A549 (cell line): ENCODE measurements around the gene FBXO28.

ENCODE experiments used
- CEBPB ChIP-seq, 2 experiments: fragments of >200 bp in 1 of 2; sonication (Bioruptor Twin) in 1 of 2; formaldehyde crosslinking in 1 of 2; IDR thresholded peaks; 2 replicates each; pipeline ENCODE4 v1.6.1; 2012 to 2016
- CTCF ChIP-seq: fragments of >200 bp; sonication (Bioruptor Twin); formaldehyde crosslinking; IDR thresholded peaks from 3 replicates; pipeline ENCODE4 v1.5.1; 2016
- JUNB ChIP-seq: fragments of >200 bp; sonication (Bioruptor Twin); formaldehyde crosslinking; IDR thresholded peaks from 2 replicates; pipeline ENCODE4 v1.6.1; 2016
- POLR2A ChIP-seq: IDR thresholded peaks from 2 replicates; pipeline ENCODE4 v1.6.1; 2012; ENCODE audit warnings: mild to moderate bottlenecking, low read length
- POLR2AphosphoS2 ChIP-seq: conservative IDR thresholded peaks from 2 replicates; pipeline ENCODE4 v1.6.1; 2012; ENCODE audit warnings: low read length, improper control_type of control experiment, inconsistent platforms
- RAD21 ChIP-seq, 2 experiments: fragments of >200 bp in 1 of 2; sonication (Bioruptor Twin) in 1 of 2; formaldehyde crosslinking in 1 of 2; IDR thresholded peaks in 1 of 2; conservative IDR thresholded peaks in 1 of 2; 2 replicates in 1 of 2; 3 replicates in 1 of 2; pipeline ENCODE4 v1.6.1; 2012 to 2018; ENCODE audit warnings: inconsistent platforms in 1 of 2
- RCOR1 ChIP-seq: fragments of 150-350 bp; IDR thresholded peaks from 2 replicates; pipeline ENCODE4 v1.6.1; 2014; ENCODE audit warnings: antibody characterized with exemption, low read length, low read depth
- USF2 ChIP-seq: fragments of 450-650 bp; IDR thresholded peaks from 2 replicates; pipeline ENCODE4 v1.6.1; 2014; ENCODE audit warnings: antibody characterized with exemption

GRCh38 chr1:224114787-224115175 is 870 bp downstream of the FBXO28 start:
- no peak for TF ChIP-seq POLR2A
- TF ChIP-seq POLR2AphosphoS2 = no peak
- TF ChIP-seq CTCF = no peak
- TF ChIP-seq RAD21 (conservative IDR thresholded peaks at IDR 0.05 in 1 of 2, IDR thresholded peaks at IDR 0.05 in 1 of 2) = no peak
- TF ChIP-seq USF2 = no peak
- TF ChIP-seq CEBPB (IDR thresholded peaks at IDR 0.05) = no peak
- TF ChIP-seq RCOR1 = no peak
- TF ChIP-seq JUNB = no peak
